Fibroblast of lung (primary cell): ENCODE results near the gene STRA8.

Source experiments
- CTCF ChIP-seq, 2 donors: IDR thresholded peaks in 1 of 2; conservative IDR thresholded peaks in 1 of 2; 1 replicate in 1 of 2; 2 replicates in 1 of 2; pipeline ENCODE4 v1.5.1; 2011 to 2012; ENCODE audit warnings: low read length in 2 of 2, control low read depth in 1 of 2, inconsistent platforms in 1 of 2, low read depth in 1 of 2, mild to moderate bottlenecking in 1 of 2
- EZH2 ChIP-seq: IDR thresholded peaks from 2 replicates; pipeline ENCODE4 v1.5.1; 2012; ENCODE audit warnings: low read length, control low read depth, mild to moderate bottlenecking; ENCODE audit errors: missing control alignments

DNA sequence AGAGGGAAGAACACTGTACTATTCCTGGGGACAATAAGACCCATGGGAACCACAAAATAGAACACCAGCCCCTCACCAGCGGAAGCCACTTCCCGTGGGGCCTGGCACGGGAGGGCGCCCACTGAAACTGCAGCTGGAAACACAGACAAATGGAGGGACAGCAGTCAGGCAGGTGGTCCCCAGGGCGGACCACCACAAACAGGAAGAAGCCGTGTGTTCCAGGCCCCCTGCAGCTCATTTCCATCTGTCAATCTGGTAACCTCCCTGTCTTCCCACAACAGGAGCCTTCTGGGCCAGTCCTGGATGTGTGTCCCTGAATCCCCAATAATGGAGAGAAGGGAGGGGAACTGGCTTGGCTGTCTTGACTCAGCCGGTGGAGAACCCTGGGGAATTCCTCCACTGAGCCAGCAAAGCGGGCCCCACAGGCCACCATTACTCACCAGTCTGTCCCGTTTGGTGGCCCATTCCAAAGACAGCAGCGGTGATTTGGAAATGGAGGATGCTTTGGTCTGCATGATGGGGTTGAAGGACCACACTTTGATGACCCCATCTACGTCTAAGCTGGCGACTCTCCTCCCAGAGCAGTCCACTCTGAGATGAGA, 39.0 kb upstream of the STRA8 start:
- no peak for TF ChIP-seq CTCF (conservative IDR thresholded peaks at IDR 0.05 in 1 of 2, IDR thresholded peaks at IDR 0.05 in 1 of 2; ENCODE audit: low read depth in 1 of 2, low read length in 2 of 2)
- TF ChIP-seq EZH2 = no peak
